ENCODE results near the gene STIM1. TPM values are rescaled to one million over a fixed set of nuclear protein-coding genes. Genes with fewer than 3 reads are reported as not detected.

Gene STIM1
- total RNA-seq, 1 donor from 2014 or later = 60.8 TPM

DNA sequence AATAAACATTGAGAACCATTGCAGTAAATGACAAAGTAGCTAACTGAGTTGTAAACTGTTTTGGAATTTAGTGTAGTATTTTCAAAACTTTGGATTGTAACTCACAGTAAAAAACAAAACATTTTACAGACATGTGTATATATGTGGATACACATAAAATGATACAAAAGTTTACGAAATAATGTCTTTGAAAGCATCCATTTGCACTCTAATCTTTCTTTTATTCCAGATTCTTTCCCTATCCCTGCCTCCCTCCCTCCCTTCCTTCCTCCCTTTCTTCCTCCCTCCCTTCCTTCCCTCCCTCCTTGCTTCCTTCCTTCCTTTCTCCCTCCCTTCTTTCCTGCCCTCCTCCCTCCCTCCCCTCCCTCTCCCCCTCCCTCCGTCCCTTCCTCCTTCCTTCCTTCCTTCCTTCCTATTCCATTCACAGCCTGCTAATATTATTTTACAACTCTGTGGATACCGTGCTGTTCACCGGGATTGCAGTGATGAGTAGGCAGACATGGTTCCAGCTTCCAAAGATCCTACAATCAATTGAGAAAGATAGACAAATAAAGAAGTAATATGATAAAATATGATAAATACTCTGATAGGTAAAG, 242.7 kb downstream of the STIM1 start:
- Histone ChIP-seq H3K36me3 (ENCODE audit: control insufficient read depth, insufficient read depth, low read length) (no peaks in the 10 kb centered on the region), H3K4me3 (ENCODE audit: low read depth, low read length) (no peak overlapping the region), H3K27me3 (ENCODE audit: control insufficient read depth, insufficient read depth, low read length) (no peaks in the 10 kb centered on the region)
- FAIRE-seq (no peak), DNase-seq (ENCODE audit: low read depth) (no peak)
- TF ChIP-seq, protein P1, sequence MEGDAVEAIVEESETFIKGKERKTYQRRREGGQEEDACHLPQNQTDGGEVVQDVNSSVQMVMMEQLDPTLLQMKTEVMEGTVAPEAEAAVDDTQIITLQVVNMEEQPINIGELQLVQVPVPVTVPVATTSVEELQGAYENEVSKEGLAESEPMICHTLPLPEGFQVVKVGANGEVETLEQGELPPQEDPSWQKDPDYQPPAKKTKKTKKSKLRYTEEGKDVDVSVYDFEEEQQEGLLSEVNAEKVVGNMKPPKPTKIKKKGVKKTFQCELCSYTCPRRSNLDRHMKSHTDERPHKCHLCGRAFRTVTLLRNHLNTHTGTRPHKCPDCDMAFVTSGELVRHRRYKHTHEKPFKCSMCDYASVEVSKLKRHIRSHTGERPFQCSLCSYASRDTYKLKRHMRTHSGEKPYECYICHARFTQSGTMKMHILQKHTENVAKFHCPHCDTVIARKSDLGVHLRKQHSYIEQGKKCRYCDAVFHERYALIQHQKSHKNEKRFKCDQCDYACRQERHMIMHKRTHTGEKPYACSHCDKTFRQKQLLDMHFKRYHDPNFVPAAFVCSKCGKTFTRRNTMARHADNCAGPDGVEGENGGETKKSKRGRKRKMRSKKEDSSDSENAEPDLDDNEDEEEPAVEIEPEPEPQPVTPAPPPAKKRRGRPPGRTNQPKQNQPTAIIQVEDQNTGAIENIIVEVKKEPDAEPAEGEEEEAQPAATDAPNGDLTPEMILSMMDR (IDR thresholded peaks at IDR 0.05; ENCODE audit: insufficient read depth, low read length, severe bottlenecking) = no peak

DNA sequence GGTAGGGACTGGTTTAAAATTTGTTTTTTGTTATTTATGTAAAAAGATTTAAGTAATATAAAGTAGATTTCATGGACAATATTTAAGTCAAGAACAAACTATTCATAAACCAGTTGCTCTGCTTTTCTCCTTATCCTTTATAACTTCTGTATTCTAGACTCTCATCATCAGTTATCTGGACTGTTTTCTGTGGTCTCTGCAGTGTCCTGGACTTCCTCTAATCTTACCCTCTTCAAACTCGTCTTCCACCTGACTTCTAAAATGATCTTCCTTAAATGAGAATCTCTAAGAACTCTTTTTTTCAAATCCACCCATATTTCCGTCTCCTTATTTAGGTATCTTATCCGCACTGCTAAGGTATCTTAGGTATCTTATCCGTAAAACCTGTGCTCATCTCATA, 247.2 kb downstream of the STIM1 start:
- TF ChIP-seq, protein P1 (IDR thresholded peaks at IDR 0.05; ENCODE audit: insufficient read depth, low read length, severe bottlenecking) = no peak
- Histone ChIP-seq H3K36me3 (ENCODE audit: control insufficient read depth, insufficient read depth, low read length) (peaks cover 8% of the 10 kb centered on the region), H3K27me3 (ENCODE audit: control insufficient read depth, insufficient read depth, low read length) (no peaks in the 10 kb centered on the region), H3K4me3 (ENCODE audit: low read depth, low read length) (no peak overlapping the region)
- no peak for DNase-seq (ENCODE audit: low read depth)
- no peak for FAIRE-seq

DNA sequence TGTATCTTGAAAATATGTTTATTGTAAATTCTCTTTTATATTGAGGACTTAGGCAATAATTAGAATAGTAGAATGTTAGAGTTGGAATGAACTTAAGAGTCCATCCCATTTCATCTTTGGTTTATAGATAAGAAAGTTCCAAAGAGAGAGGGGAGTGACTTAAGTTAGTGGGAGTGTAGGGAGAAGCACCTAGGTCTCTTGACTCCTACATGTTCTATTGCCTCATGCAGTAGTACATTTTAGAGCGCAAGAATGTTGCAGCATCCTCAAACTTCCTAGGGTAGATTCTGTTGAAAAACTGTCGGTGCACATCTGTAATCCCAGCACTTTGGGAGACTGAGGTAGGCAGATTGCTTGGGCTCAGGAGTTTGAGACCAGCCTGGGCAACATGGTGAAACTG, 247.8 kb downstream of the STIM1 start:
- no peak overlapping the region for H3K4me3 ChIP-seq (ENCODE audit: low read depth, low read length)
- DNase-seq (ENCODE audit: low read depth) = no peak
- no peaks in the 10 kb centered on the region for H3K27me3 ChIP-seq (ENCODE audit: control insufficient read depth, insufficient read depth, low read length)
- no peak for FAIRE-seq
- TF ChIP-seq, protein P1 (IDR thresholded peaks at IDR 0.05; ENCODE audit: insufficient read depth, low read length, severe bottlenecking) = no peak
- H3K36me3 ChIP-seq (ENCODE audit: control insufficient read depth, insufficient read depth, low read length) = peaks cover 8% of the 10 kb centered on the region

DNA sequence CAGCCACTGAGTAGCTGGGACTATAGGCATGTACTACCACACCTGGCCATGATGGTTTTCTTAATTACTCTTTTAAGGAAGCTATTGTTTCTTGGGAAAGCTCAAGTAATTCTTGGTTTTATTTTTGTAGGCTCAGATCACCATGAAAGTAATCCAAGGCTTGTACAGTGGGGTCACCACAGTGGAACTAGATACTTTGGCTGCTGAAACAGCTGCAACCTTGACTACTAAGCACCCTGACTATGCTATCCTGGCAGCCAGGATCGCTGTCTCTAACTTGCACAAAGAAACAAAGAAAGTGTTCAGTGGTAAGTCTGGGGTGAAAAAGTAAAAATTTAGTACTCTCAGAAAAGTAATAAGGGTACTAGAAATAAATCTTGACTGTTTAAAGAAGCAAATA, 250.5 kb downstream of the STIM1 start:
- DNase-seq (ENCODE audit: low read depth) (no peak), FAIRE-seq (no peak)
- TF ChIP-seq, protein P1 (IDR thresholded peaks at IDR 0.05; ENCODE audit: insufficient read depth, low read length, severe bottlenecking) = no peak
- Histone ChIP-seq H3K27me3 (ENCODE audit: control insufficient read depth, insufficient read depth, low read length) (no peaks in the 10 kb centered on the region), H3K4me3 (ENCODE audit: low read depth, low read length) (no peak overlapping the region), H3K36me3 (ENCODE audit: control insufficient read depth, insufficient read depth, low read length) (peaks cover 8% of the 10 kb centered on the region)

DNA sequence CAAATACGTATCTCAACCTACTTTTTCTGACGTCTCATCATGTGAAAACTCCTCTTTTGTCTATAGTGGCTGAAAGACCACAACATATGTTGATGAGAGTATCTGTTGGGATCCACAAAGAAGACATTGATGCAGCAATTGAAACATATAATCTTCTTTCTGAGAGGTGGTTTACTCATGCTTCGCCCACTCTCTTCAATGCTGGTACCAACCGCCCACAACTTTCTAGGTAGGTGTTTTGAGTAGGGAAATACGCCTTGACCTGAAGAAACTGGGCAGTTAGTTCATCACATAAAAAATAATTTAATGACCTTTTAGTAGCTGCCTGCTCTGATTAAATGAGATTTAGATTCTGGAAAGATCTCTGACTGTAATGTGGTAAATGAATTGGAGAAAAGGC, 256.4 kb downstream of the STIM1 start:
- TF ChIP-seq, protein P1 (IDR thresholded peaks at IDR 0.05; ENCODE audit: insufficient read depth, low read length, severe bottlenecking) = no peak
- H3K27me3 ChIP-seq (ENCODE audit: control insufficient read depth, insufficient read depth, low read length) = no peaks in the 10 kb centered on the region
- peaks cover 4% of the 10 kb centered on the region for H3K36me3 ChIP-seq (ENCODE audit: control insufficient read depth, insufficient read depth, low read length)
- DNase-seq (ENCODE audit: low read depth) (no peak), FAIRE-seq (no peak)
- H3K4me3 ChIP-seq (ENCODE audit: low read depth, low read length) = no peak overlapping the region

DNA sequence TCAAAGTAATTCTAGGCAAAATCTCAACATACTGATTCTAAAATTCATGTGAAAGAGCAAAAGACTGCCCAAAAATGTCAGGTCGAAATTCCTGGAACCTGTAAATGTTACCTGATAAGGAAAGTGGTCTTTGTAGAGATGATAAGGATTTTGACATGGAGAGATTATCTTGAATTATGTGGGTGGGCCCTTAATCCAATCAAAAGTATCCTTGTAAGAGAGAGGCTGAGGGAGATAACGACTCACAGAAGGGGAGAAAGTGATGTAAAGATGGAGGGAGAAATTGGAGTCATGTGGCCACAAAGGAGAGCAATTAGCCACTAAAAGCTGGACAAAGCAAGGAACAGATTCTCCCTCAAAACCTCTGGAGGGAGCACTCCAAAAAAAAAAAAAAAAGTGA, 259.7 kb downstream of the STIM1 start:
- no peak for DNase-seq (ENCODE audit: low read depth)
- Histone ChIP-seq H3K27me3 (ENCODE audit: control insufficient read depth, insufficient read depth, low read length) (no peaks in the 10 kb centered on the region), H3K4me3 (ENCODE audit: low read depth, low read length) (no peak overlapping the region), H3K36me3 (ENCODE audit: control insufficient read depth, insufficient read depth, low read length) (peaks cover 4% of the 10 kb centered on the region)
- no peak for FAIRE-seq
- TF ChIP-seq, protein P1 (IDR thresholded peaks at IDR 0.05; ENCODE audit: insufficient read depth, low read length, severe bottlenecking) = no peak

All from bronchial epithelial cell (primary cell).